ENCODE results near the gene POLL. TPM values are rescaled to one million over a fixed set of nuclear protein-coding genes. Genes with fewer than 3 reads are reported as not detected.

The POLL gene
- total RNA-seq, 1 experiment from 2014 or later: 40.7 TPM

- ChIA-PET POLR2A (interaction anchor here (0.6 to 3.0 kb wide), 2 partner anchors 10 to 1063 kb away, joined by 6 to 11 read pairs; no protein-coding TSS in a partner anchor), CTCF (interaction anchor here (0.6 to 1.8 kb wide), 11 partner anchors 8 to 520 kb away, joined by 3 to 10 read pairs (median 3); no protein-coding TSS in a partner anchor)
- intact Hi-C loops (cut with micrococcal nuclease): no loop called here
Measured at GRCh38 chr10:101580486-101581399, 7.3 kb downstream of the POLL start.

GRCh38 chr10:101579516-101579870 is 8.6 kb downstream of the POLL start:
- no peak for TF ChIP-seq CTCF (IDR thresholded peaks at IDR 0.05; ENCODE audit: unreplicated experiment)
- Mint-ChIP-seq H3K4me1 (ENCODE audit: insufficient read depth, unreplicated experiment) (no peaks in the 10 kb centered on the region), H3K4me3 (ENCODE audit: unreplicated experiment) (no peak overlapping the region), H3K36me3 (ENCODE audit: insufficient read depth, unreplicated experiment) (peaks cover 32% of the 10 kb centered on the region), H3K9me3 (ENCODE audit: unreplicated experiment) (no peaks in the 10 kb centered on the region), H3K27ac (ENCODE audit: low read depth, unreplicated experiment) (no peak overlapping the region), H3K27me3 (ENCODE audit: insufficient read depth, unreplicated experiment) (no peaks in the 10 kb centered on the region)
- no peak for DNase-seq (ENCODE audit: unreplicated experiment)
- no TSS peak for BruUV-seq (replicated peaks)
- intact Hi-C loops (cut with micrococcal nuclease): no loop called here
- CTCF ChIA-PET: interaction anchor here (1.3 kb wide), 1 partner anchor 9 kb away, joined by 4 read pairs; no protein-coding TSS in a partner anchor
- POLR2A ChIA-PET: interaction anchor here (0.6 to 3.0 kb wide), 4 partner anchors 8 to 1725 kb away, joined by 3 to 11 read pairs (median 4); partner anchors contain the start of genes DPCD and POLL

More at GRCh38 chr10:101580486-101581399, 7.3 kb downstream of the POLL start:
- H3K27me3 Mint-ChIP-seq (ENCODE audit: insufficient read depth, unreplicated experiment): no peaks in the 10 kb centered on the region
- TF ChIP-seq CTCF (IDR thresholded peaks at IDR 0.05; ENCODE audit: unreplicated experiment): no peak
- no peak overlapping the region for H3K27ac Mint-ChIP-seq (ENCODE audit: low read depth, unreplicated experiment)
- no peaks in the 10 kb centered on the region for H3K9me3 Mint-ChIP-seq (ENCODE audit: unreplicated experiment)
- no peak overlapping the region for H3K4me3 Mint-ChIP-seq (ENCODE audit: unreplicated experiment)
- peaks cover 32% of the 10 kb centered on the region for H3K36me3 Mint-ChIP-seq (ENCODE audit: insufficient read depth, unreplicated experiment)
- no peak for DNase-seq (ENCODE audit: unreplicated experiment)
- H3K4me1 Mint-ChIP-seq (ENCODE audit: insufficient read depth, unreplicated experiment): no peaks in the 10 kb centered on the region
- BruUV-seq (replicated peaks): no TSS peak

GRCh38 chr10:101578803-101579515 is 9.1 kb downstream of the POLL start:
- intact Hi-C loops (cut with micrococcal nuclease): no loop called here
- no peak overlapping the region for H3K27ac Mint-ChIP-seq (ENCODE audit: low read depth, unreplicated experiment)
- no peaks in the 10 kb centered on the region for H3K9me3 Mint-ChIP-seq (ENCODE audit: unreplicated experiment)
- no peaks in the 10 kb centered on the region for H3K27me3 Mint-ChIP-seq (ENCODE audit: insufficient read depth, unreplicated experiment)
- BruUV-seq (replicated peaks): no TSS peak
- no peak for TF ChIP-seq CTCF (IDR thresholded peaks at IDR 0.05; ENCODE audit: unreplicated experiment)
- H3K36me3 Mint-ChIP-seq (ENCODE audit: insufficient read depth, unreplicated experiment): peaks cover 33% of the 10 kb centered on the region
- DNase-seq (ENCODE audit: unreplicated experiment): no peak
- no peaks in the 10 kb centered on the region for H3K4me1 Mint-ChIP-seq (ENCODE audit: insufficient read depth, unreplicated experiment)
- no peak overlapping the region for H3K4me3 Mint-ChIP-seq (ENCODE audit: unreplicated experiment)
- ChIA-PET POLR2A (interaction anchor here (1.0 to 3.0 kb wide), 2 partner anchors 8 to 9 kb away, joined by 5 to 11 read pairs; partner anchors contain the start of genes DPCD and POLL), CTCF (interaction anchor here (1.3 kb wide), 1 partner anchor 8 kb away, joined by 4 read pairs; no protein-coding TSS in a partner anchor)

DNA sequence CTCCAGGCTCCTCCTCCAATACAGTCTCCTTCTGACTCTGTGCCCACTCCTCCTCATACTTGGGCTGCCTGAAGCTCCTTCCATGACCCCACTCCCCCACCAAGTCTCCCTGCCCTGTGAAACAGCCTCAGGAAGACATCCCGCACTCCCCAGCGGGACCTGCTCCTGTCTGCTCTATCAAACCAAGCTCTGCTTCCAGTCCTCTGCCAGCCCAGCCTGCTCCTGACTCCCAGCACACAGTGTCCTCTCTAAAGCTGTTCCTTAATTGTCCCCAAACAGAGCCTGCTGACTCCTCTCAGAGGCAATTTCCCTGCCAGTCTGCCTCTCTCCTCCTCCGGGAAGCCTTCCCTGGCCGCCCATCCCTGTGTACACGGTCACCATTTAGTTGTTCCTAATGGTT is 9.9 kb downstream of the POLL start:
- H3K27me3 Mint-ChIP-seq (ENCODE audit: insufficient read depth, unreplicated experiment): no peaks in the 10 kb centered on the region
- no peaks in the 10 kb centered on the region for H3K9me3 Mint-ChIP-seq (ENCODE audit: unreplicated experiment)
- CTCF ChIA-PET: interaction anchor here (0.7 kb wide), 1 partner anchor 14 kb away, joined by 3 read pairs; no protein-coding TSS in a partner anchor
- intact Hi-C loops (cut with micrococcal nuclease): no loop called here
- H3K4me3 Mint-ChIP-seq (ENCODE audit: unreplicated experiment): no peak overlapping the region
- POLR2A ChIA-PET: interaction anchor here (1.1 to 1.2 kb wide), 2 partner anchors 9 to 10 kb away, joined by 3 to 5 read pairs; partner anchors contain the start of genes DPCD and POLL
- no peak for TF ChIP-seq CTCF (IDR thresholded peaks at IDR 0.05; ENCODE audit: unreplicated experiment)
- DNase-seq (ENCODE audit: unreplicated experiment): no peak
- BruUV-seq (replicated peaks): no TSS peak
- H3K27ac Mint-ChIP-seq (ENCODE audit: low read depth, unreplicated experiment): no peak overlapping the region
- no peaks in the 10 kb centered on the region for H3K4me1 Mint-ChIP-seq (ENCODE audit: insufficient read depth, unreplicated experiment)
- H3K36me3 Mint-ChIP-seq (ENCODE audit: insufficient read depth, unreplicated experiment): peaks cover 40% of the 10 kb centered on the region
